ENCODE data around the gene GIPC1.
"Not testable (repeated sequence)": the region's sequence is repeated elsewhere in the genome, so short reads cannot be mapped to it uniquely, and the experiment has no call there.

GIPC1 gene

GRCh38 chr19:14496029-14496833, at the start of gene GIPC1:
GIPC1 (minus strand) TSS chr19:14496127; CDS start chr19:14482976, 13,151 bp downstream.
- peak; percentile 88 for DNase-seq

GRCh38 chr19:14545716-14546082, 49.8 kb upstream of the GIPC1 start:
- DNase-seq, result no peak

GRCh38 chr19:14544977-14545715, 49.2 kb upstream of the GIPC1 start:
- peak; percentile 90 for DNase-seq

- no peak for DNase-seq
Observed at GRCh38 chr19:14544047-14544446, 48.1 kb upstream of the GIPC1 start.

- DNase-seq, result no peak
Observed at GRCh38 chr19:14542711-14543328, 46.9 kb upstream of the GIPC1 start.

- DNase-seq, result not testable (repeated sequence)
Observed at GRCh38 chr19:14541979-14542378, 46.1 kb upstream of the GIPC1 start.

- no peak for DNase-seq
Observed at GRCh38 chr19:14540741-14541525, 45.0 kb upstream of the GIPC1 start.

- DNase-seq, result peak; percentile 58
Observed at GRCh38 chr19:14536926-14537692, 41.2 kb upstream of the GIPC1 start.

- DNase-seq, result no peak
Observed at GRCh38 chr19:14533450-14533849, 37.5 kb upstream of the GIPC1 start.

GRCh38 chr19:14530506-14530905, 34.6 kb upstream of the GIPC1 start:
- no peak for DNase-seq

- DNase-seq, result no peak
Observed at GRCh38 chr19:14530005-14530348, 34.0 kb upstream of the GIPC1 start.

- DNase-seq, result peak; percentile 98
Observed at GRCh38 chr19:14529254-14530004, 33.5 kb upstream of the GIPC1 start, which contains the start of gene TECR. TECR (plus strand) TSS chr19:14529594; CDS start chr19:14529697, 103 bp downstream.

GRCh38 chr19:14528419-14529253, 32.7 kb upstream of the GIPC1 start:
- no peak for DNase-seq

- DNase-seq, result no peak
Observed at GRCh38 chr19:14526423-14526822, 30.5 kb upstream of the GIPC1 start.

GRCh38 chr19:14525729-14526128, 29.8 kb upstream of the GIPC1 start:
- DNase-seq, result no peak

- no peak for DNase-seq
Observed at GRCh38 chr19:14520543-14520942, 24.6 kb upstream of the GIPC1 start.

GRCh38 chr19:14519860-14520407, 24.0 kb upstream of the GIPC1 start:
- DNase-seq, result no peak

GRCh38 chr19:14519245-14519859, 23.4 kb upstream of the GIPC1 start:
- no peak for DNase-seq

GRCh38 chr19:14517840-14518505, 22.0 kb upstream of the GIPC1 start, which contains the start of gene DNAJB1:
DNAJB1 (minus strand) TSS chr19:14518397; CDS start chr19:14518349, 48 bp downstream.
- no peak for DNase-seq
